Measurements from ENCODE around the gene CDC42. TPM values are rescaled to one million over a fixed set of nuclear protein-coding genes. Genes with fewer than 3 reads are reported as not detected.

The CDC42 gene
- total and polyA plus RNA-seq, 2 of the 13 experiments (the other 11 are each of a cell fraction or from before 2014, with no cell fraction given) = 138 to 237 TPM

GRCh38 chr1:22100168-22100567, 47.7 kb downstream of the CDC42 start:
- Histone ChIP-seq H3K4me3 (replicated peaks in 1 of 3; ENCODE audit: insufficient read depth in 1 of 3, low read depth in 2 of 3, low read length in 3 of 3) (no peak overlapping the region), H4K20me1 (ENCODE audit: insufficient read depth, low read length) (peaks cover 4% of the 10 kb centered on the region), H3K9ac (ENCODE audit: insufficient read depth, low read depth, low read length) (no peak overlapping the region), H3K36me3 (replicated peaks in 1 of 2; ENCODE audit: control insufficient read depth in 1 of 2, insufficient read depth in 2 of 2, low read length in 2 of 2) (peaks cover 16 to 40% of the 10 kb centered on the region in 2 experiments), H2AFZ (ENCODE audit: low read length) (no peak overlapping the region), H3K27me3 (ENCODE audit: control insufficient read depth in 1 of 2, insufficient read depth in 2 of 2, low read length in 2 of 2) (no peaks in the 10 kb centered on the region), H3K4me1 (ENCODE audit: insufficient read depth, low read length) (no peaks in the 10 kb centered on the region), H3K27ac (ENCODE audit: extremely low read length, insufficient read depth, low read length) (no peak overlapping the region), H3K4me2 (ENCODE audit: low read depth, low read length) (no peak overlapping the region), H3K9me3 (ENCODE audit: low read length) (no peaks in the 10 kb centered on the region), H3K79me2 (ENCODE audit: insufficient read depth, low read length) (no peaks in the 10 kb centered on the region)
- ChIA-PET POLR2A (no interaction called here), CTCF (ENCODE audit: low intra/inter-chr PET ratio, low total read pairs) (no interaction called here)
- TF ChIP-seq, protein P1, sequence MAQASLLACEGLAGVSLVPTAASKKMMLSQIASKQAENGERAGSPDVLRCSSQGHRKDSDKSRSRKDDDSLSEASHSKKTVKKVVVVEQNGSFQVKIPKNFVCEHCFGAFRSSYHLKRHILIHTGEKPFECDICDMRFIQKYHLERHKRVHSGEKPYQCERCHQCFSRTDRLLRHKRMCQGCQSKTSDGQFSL (CRISPR knock-in tag; IDR thresholded peaks at IDR 0.05) = no peak
- TF ChIP-seq ATF7 (IDR thresholded peaks at IDR 0.05) (peak; percentile 67), ATF7 (CRISPR knock-in tag; IDR thresholded peaks at IDR 0.05) (no peak)
- in situ Hi-C loops (cut with HindIII; ENCODE audit: extremely low pct_ligation_motif_present, low pct_unique_long_range_greater_than_20kb) = no loop called here
- FAIRE-seq (no peak), DNase-seq (ENCODE audit: low spot score) (no peak), ATAC-seq (no peak)
- BruUV-seq (replicated peaks) = no TSS peak
- WGBS (ENCODE audit: low lambda C conversion rate) = 100% methylated on average over 3 of the region's 3 CpGs
- intact Hi-C loops (cut with micrococcal nuclease; ENCODE audit: unreplicated experiment) = no loop called here

DNA sequence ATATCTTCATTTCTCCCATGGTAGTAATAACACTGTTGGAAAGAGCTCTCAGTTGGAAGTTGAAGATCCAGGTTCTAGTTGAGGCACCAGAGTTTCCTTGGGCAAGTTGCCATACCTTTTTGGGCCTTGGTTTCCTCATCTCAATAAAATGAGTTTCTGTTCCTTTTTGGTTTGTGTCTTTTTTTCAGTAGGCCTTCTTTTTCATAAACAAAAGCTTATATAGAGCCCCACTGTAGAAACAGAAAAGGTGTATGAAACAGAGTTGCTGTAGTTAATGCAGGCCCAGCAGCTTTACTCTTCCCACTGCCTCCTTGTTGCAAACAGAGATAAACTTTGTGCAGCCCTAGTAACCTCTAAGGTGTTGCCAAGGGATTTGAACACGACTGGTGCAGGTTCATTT, 48.7 kb downstream of the CDC42 start:
- FAIRE-seq = no peak
- in situ Hi-C loops (cut with HindIII; ENCODE audit: extremely low pct_ligation_motif_present, low pct_unique_long_range_greater_than_20kb) = no loop called here
- H2AFZ ChIP-seq (ENCODE audit: low read length) = no peak overlapping the region

More for the DNA sequence above, 48.7 kb downstream of the CDC42 start:
- Histone ChIP-seq H4K20me1 (ENCODE audit: insufficient read depth, low read length) (peaks cover 13% of the 10 kb centered on the region), H3K27ac (ENCODE audit: extremely low read length, insufficient read depth, low read length) (no peak overlapping the region), H3K4me1 (ENCODE audit: insufficient read depth, low read length) (no peaks in the 10 kb centered on the region), H3K27me3 (ENCODE audit: control insufficient read depth in 1 of 2, insufficient read depth in 2 of 2, low read length in 2 of 2) (no peaks in the 10 kb centered on the region), H3K9me3 (ENCODE audit: low read length) (no peaks in the 10 kb centered on the region), H3K79me2 (ENCODE audit: insufficient read depth, low read length) (no peaks in the 10 kb centered on the region), H3K4me2 (ENCODE audit: low read depth, low read length) (no peak overlapping the region), H3K36me3 (replicated peaks in 1 of 2; ENCODE audit: control insufficient read depth in 1 of 2, insufficient read depth in 2 of 2, low read length in 2 of 2) (peaks cover 15 to 42% of the 10 kb centered on the region in 2 experiments), H3K9ac (ENCODE audit: insufficient read depth, low read depth, low read length) (no peak overlapping the region), H3K4me3 (replicated peaks in 1 of 3; ENCODE audit: insufficient read depth in 1 of 3, low read depth in 2 of 3, low read length in 3 of 3) (no peak overlapping the region)
- ChIA-PET CTCF (ENCODE audit: low intra/inter-chr PET ratio, low total read pairs) (no interaction called here), POLR2A (no interaction called here)
- WGBS (ENCODE audit: low lambda C conversion rate) = 86% methylated on average over 1 of the region's 1 CpG
- BruUV-seq (replicated peaks) = no TSS peak
- DNase-seq (ENCODE audit: low spot score) = no peak
- ATAC-seq = no peak
- intact Hi-C loops (cut with micrococcal nuclease; ENCODE audit: unreplicated experiment) = no loop called here
- TF ChIP-seq, protein P2, sequence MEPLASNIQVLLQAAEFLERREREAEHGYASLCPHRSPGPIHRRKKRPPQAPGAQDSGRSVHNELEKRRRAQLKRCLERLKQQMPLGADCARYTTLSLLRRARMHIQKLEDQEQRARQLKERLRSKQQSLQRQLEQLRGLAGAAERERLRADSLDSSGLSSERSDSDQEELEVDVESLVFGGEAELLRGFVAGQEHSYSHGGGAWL (CRISPR knock-in tag; IDR thresholded peaks at IDR 0.05) = no peak
- TF ChIP-seq ZNF124 (CRISPR knock-in tag; IDR thresholded peaks at IDR 0.05) (no peak), ZNF564 (CRISPR knock-in tag; IDR thresholded peaks at IDR 0.05) (no peak), ZNF260 (CRISPR knock-in tag; IDR thresholded peaks at IDR 0.05; ENCODE audit: borderline replicate concordance, low read depth) (no peak)
- TF ChIP-seq, protein P3, sequence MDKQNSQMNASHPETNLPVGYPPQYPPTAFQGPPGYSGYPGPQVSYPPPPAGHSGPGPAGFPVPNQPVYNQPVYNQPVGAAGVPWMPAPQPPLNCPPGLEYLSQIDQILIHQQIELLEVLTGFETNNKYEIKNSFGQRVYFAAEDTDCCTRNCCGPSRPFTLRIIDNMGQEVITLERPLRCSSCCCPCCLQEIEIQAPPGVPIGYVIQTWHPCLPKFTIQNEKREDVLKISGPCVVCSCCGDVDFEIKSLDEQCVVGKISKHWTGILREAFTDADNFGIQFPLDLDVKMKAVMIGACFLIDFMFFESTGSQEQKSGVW (CRISPR knock-in tag; IDR thresholded peaks at IDR 0.05; ENCODE audit: borderline replicate concordance) = no peak

Data from HepG2 (cell line).